ENCODE data around the gene CEP135. TPM values are rescaled to one million over a fixed set of nuclear protein-coding genes. Genes with fewer than 3 reads are reported as not detected.

Gene CEP135
- total RNA-seq, 2 experiments from 2014 or later = 21.6 to 32.7 TPM

- intact Hi-C loops (cut with micrococcal nuclease; ENCODE audit: unreplicated experiment) = loop anchor here (10.0 kb wide), 1 partner anchor 774 kb away; the partner anchor contains the start of gene SPINK2
Measured at GRCh38 chr4:56050625-56051024, 101.9 kb downstream of the CEP135 start.

GRCh38 chr4:56051029-56051709, 102.4 kb downstream of the CEP135 start:
- H3K36me3 ChIP-seq (ENCODE audit: insufficient read depth, low read length) = no peaks in the 10 kb centered on the region
- peak overlapping the region; percentile 81 for H3K4me3 ChIP-seq (ENCODE audit: low read depth, low read length, poor library complexity, severe bottlenecking)
- DNase-seq (ENCODE audit: low spot score) = no peak
- intact Hi-C loops (cut with micrococcal nuclease; ENCODE audit: unreplicated experiment) = loop anchor here (10.0 kb wide), 1 partner anchor 774 kb away; the partner anchor contains the start of gene SPINK2
- no peaks in the 10 kb centered on the region for H3K9me3 ChIP-seq (ENCODE audit: low read length)
- no TSS peak for BruUV-seq (replicated peaks)
- H3K79me2 ChIP-seq (ENCODE audit: insufficient read depth, low read depth, low read length) = peaks cover 49% of the 10 kb centered on the region; the same call in 1 of the 2 replicates
- peak overlapping the region; percentile 93 for H3K4me2 ChIP-seq (ENCODE audit: low read length)
- H2AFZ ChIP-seq (ENCODE audit: low read length) = peak overlapping the region; percentile 65; the same call in 1 of the 2 replicates
- ChIA-PET POLR2A (interaction anchor here (0.6 to 3.0 kb wide), 8 partner anchors 10 to 384 kb away, joined by 3 to 30 read pairs (median 6); partner anchors contain the start of genes AASDH, CEP135 and PPAT), CTCF (ENCODE audit: unreplicated experiment) (no interaction called here)
- H3K27ac ChIP-seq (ENCODE audit: low read depth, low read length, poor library complexity, severe bottlenecking) = no peak overlapping the region
- no peaks in the 10 kb centered on the region for H4K20me1 ChIP-seq (ENCODE audit: insufficient read depth, low read length)
- no peaks in the 10 kb centered on the region for H3K9me2 ChIP-seq (ENCODE audit: insufficient read depth, low read length)
- H3K4me1 ChIP-seq (ENCODE audit: insufficient read depth, low read length, poor library complexity, severe bottlenecking) = peaks cover 43% of the 10 kb centered on the region
- TF ChIP-seq EZH2phosphoT487 (IDR thresholded peaks at IDR 0.05; ENCODE audit: borderline replicate concordance, low read depth, low read length) = no peak
- TF ChIP-seq, protein P1, sequence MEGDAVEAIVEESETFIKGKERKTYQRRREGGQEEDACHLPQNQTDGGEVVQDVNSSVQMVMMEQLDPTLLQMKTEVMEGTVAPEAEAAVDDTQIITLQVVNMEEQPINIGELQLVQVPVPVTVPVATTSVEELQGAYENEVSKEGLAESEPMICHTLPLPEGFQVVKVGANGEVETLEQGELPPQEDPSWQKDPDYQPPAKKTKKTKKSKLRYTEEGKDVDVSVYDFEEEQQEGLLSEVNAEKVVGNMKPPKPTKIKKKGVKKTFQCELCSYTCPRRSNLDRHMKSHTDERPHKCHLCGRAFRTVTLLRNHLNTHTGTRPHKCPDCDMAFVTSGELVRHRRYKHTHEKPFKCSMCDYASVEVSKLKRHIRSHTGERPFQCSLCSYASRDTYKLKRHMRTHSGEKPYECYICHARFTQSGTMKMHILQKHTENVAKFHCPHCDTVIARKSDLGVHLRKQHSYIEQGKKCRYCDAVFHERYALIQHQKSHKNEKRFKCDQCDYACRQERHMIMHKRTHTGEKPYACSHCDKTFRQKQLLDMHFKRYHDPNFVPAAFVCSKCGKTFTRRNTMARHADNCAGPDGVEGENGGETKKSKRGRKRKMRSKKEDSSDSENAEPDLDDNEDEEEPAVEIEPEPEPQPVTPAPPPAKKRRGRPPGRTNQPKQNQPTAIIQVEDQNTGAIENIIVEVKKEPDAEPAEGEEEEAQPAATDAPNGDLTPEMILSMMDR (conservative IDR thresholded peaks at IDR 0.05; ENCODE audit: low read length) = no peak

More at GRCh38 chr4:56050625-56051024, 101.9 kb downstream of the CEP135 start:
- POLR2A ChIA-PET = interaction anchor here (0.9 to 3.0 kb wide), 6 partner anchors 11 to 336 kb away, joined by 3 to 30 read pairs (median 6); partner anchors contain the start of genes AASDH and CEP135
- Histone ChIP-seq H3K4me1 (ENCODE audit: insufficient read depth, low read length, poor library complexity, severe bottlenecking) (peaks cover 43% of the 10 kb centered on the region), H4K20me1 (ENCODE audit: insufficient read depth, low read length) (no peaks in the 10 kb centered on the region), H3K9me3 (ENCODE audit: low read length) (no peaks in the 10 kb centered on the region), H3K4me2 (ENCODE audit: low read length) (peak overlapping the region; percentile 93), H3K27ac (ENCODE audit: low read depth, low read length, poor library complexity, severe bottlenecking) (peak overlapping the region; percentile 72), H3K4me3 (ENCODE audit: low read depth, low read length, poor library complexity, severe bottlenecking) (peak overlapping the region; percentile 81), H2AFZ (ENCODE audit: low read length) (peak overlapping the region; percentile 65; the same call in 1 of the 2 replicates), H3K36me3 (ENCODE audit: insufficient read depth, low read length) (no peaks in the 10 kb centered on the region), H3K79me2 (ENCODE audit: insufficient read depth, low read depth, low read length) (peaks cover 49% of the 10 kb centered on the region; the same call in 1 of the 2 replicates), H3K9me2 (ENCODE audit: insufficient read depth, low read length) (no peaks in the 10 kb centered on the region)
- TF ChIP-seq, protein P1 (conservative IDR thresholded peaks at IDR 0.05; ENCODE audit: low read length) = no peak
- TF ChIP-seq EZH2phosphoT487 (IDR thresholded peaks at IDR 0.05; ENCODE audit: borderline replicate concordance, low read depth, low read length) = no peak
- peak; percentile 16 for DNase-seq (ENCODE audit: low spot score)
- CTCF ChIA-PET (ENCODE audit: unreplicated experiment) = no interaction called here
- no TSS peak for BruUV-seq (replicated peaks)

All from OCI-LY7 (cell line).